Activated CD8-positive, alpha-beta memory T cell treated with anti-CD3 and anti-CD28 coated beads, Interleukin-2, amount 50 U/mL, for 1 hour (primary cell): ENCODE data around the gene ARID3A.

Experiments
- DNase-seq: peaks from one replicate; pipeline ENCODE4 v3.0.0-alpha.2; 2020; ENCODE audit errors: extremely low read depth

The ARID3A gene

DNA sequence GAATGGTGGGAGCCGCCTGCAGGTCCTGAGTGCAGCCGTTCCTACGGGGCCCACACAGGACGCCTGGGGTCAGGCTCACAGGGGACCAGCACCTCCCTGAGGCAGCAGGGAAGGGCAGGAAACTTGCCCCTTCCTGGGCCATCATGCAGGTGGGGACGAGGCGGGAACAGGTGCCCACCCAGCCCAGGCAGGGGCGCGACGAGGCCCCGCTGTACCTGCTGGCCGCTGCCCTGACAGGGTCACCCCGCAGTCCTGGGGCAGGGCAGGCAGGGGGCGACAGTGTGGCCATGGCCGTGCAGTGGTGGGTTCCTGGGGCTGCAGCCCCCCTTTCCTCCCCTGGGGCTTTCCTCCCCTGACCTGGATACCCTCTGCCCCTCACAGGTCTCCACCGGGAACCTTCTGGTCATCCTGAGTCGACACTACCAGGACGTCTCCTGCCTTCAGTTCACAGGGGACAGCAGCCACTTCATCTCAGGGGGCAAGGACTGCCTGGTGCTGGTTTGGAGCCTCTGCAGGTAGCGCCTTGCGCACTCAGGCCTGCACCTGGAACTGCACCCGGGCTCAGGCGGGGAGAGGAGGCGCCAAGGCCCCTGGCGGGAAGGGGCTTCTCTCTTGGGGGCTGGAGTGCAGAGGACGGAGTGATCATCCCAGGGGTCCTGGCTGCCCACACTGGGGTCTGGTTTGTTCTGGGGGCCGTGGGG lies 63.7 kb downstream of the ARID3A start:
- no peak for DNase-seq

DNA sequence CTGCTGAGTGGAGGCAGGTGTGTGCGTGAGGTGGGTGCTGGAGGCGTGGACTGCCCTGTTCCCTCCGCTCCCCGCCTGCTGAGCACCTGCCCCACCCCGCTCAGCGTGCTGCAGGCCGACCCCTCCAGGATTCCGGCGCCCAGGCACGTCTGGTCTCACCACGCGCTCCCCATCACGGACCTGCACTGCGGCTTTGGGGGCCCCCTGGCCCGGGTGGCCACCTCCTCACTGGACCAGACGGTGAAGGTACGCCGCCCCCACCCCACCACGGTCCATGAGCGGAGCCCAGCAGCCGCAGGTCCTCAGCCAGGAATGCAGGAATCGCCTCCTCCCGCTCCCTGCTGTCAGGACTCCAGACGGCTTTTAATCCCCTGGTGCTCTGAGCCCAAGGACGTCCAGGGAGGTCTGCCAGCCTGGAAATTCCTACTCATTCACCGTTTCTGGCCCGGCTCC lies 64.3 kb downstream of the ARID3A start:
- no peak for DNase-seq

DNA sequence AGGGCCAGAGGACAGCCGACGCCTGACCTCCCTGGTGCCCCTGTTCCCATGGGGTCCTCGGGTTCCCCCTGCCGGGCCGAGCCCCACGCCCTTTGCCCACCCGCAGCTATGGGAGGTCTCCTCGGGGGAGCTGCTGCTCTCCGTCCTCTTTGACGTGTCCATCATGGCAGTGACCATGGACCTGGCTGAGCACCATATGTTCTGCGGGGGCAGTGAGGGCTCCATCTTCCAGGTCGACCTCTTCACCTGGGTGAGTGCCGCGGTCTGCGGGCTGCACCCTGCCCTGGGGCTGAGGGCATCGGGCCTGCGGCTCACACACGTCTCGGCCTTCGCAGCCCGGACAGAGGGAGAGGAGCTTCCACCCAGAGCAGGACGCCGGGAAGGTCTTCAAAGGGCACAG lies 64.9 kb downstream of the ARID3A start:
- DNase-seq, result no peak

DNA sequence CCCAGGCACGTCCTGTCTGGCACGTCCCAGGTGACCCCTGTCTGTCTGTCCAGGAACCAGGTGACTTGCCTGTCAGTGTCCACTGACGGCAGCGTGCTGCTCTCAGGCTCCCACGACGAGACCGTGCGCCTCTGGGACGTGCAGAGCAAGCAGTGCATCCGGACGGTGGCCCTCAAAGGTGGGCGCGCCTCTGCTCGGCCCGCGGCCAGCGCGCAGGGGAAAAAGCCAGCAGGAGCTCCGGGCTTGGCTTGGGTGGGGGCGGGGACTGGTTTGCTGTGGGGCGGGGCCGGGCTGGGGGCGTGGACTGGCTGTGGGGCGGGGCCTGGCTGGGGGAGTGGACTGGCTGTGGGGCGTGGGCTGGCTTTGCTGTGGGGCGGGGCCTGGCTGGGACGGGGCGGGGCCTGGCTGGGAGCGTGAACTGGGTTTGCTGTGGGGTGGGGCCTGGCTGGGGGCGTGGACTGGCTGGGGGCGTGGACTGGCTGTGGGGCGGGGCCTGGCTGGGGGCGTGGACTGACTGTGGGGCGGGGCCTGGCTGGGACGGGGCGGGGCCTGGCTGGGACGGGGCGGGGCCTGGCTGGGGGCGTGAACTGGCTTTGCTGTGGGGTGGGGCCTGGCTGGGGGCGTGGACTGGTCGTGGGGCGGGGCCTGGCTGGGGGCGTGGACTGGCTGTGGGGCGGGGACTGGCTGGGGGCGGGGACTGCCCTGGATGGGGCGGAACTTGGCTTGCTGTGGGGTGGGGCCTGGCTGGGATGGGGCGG lies 65.5 kb downstream of the ARID3A start:
- peak; percentile 50 for DNase-seq

DNA sequence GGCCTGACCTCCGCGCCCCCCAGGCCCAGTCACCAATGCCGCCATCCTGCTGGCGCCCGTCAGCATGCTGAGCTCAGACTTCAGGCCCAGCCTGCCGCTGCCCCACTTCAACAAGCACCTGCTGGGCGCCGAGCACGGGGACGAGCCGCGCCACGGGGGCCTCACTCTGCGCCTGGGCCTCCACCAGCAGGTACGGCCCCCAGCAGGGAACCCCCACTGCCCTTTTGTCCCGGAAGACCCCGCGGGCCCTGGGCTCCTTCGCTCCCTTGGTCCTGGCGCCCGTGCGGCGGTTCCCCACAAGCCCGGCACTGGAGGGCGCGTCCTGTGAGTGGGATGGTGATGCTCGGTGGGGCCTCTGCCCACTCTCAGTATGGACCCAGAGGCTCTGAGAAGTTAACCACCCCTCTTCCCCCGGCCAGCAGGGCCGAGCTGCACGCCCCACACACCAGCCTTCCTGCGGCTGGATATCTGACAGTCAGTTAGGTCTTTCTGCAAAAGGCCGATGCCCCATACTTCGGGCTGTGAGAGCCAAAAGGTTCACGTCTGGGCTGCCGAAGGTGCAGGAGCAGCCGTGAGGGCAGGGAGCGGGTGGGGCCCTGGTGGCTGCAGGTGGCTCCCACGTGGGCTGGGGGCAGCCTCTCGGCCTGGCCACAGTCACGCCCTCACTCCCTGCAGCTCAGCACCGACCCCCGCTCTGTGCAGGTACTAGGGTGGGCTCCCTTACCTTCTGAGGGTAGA lies 66.3 kb downstream of the ARID3A start:
- no peak for DNase-seq

DNA sequence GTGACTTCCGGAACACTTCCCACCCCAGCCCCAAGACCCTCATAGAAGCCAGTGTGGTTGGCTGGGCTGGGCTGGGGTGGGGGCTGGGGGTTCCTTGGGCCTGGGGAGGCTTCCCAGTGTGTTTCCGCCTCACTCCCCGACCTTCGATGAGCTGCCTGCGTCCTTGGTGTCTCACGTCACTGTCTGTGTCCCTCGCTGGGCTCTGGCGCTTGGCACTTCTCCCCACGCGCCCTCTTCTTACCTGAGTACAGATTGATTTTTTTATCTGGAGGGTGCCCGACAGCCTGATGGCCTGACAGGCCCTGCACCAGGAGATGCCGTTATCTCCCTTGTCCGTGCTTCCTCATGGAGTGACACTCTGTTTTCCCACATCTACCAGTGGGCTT lies 66.8 kb downstream of the ARID3A start:
- no peak for DNase-seq

DNA sequence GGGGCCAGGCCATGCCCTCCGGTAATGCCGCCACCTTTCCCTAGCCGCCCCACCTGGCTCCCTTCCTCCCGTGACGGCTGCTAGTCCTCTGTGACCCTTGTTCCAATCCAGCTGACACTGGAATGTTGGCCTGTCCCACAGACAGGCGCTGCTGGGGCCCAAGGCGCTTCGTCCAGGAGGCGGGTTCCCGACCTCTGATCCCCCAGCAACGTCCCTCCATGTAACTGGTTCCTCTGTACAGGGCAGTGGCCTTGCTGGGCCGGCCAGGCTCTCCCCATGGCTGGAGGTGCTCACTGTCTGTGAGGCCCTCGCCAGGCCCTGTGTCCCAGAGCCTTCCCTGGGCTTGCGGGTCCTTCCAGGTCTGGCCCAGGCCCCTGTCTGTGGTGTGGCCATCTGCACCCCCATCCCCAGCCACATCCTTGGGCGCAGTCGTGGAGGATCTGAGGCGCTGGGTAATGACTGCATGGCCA lies 67.6 kb downstream of the ARID3A start:
- no peak for DNase-seq

DNA sequence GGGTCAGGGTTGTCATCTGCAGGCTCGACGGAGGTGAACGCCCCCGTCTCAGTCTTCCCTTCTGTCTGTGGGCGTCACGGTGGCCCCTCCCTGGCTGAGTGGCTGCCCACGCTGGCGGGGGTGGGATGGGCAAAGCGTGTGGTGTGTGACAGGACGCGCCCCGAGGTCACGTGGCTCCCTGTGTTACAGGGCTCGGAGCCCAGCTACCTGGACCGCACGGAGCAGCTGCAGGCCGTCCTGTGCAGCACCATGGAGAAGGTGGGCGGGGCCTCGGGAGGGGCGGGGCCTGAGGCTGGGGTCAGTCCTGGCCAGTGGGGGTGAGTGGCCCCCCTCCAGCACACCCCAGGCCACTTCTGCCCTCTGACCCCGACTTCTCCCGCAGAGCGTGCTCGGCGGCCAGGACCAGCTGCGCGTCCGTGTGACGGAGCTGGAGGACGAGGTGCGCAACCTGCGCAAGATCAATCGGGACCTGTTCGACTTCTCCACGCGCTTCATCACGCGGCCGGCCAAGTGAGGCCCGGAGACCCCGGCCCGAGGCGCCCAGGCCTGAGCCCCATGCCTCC lies 68.1 kb downstream of the ARID3A start:
- DNase-seq, result no peak

DNA sequence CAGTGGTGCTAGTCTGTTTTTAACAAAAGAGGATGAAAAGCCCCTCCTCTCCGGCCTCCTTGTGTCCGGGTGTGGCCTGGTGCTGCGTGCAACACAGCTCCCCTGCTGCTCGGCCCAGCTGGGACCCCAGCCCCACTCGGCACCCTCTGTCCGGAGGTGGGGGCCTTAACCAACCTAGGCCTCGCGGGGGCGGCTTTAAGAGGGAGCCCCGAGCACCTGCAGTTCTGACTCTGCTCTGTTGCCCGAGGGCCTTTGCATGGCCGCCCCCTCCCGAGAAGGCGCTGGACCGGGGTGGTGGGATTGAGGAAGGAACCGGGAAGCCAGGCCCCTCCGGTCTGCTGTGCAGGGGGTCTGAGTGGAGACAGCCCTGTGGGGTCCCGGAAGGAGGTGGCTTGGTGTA lies 68.7 kb downstream of the ARID3A start:
- no peak for DNase-seq

DNA sequence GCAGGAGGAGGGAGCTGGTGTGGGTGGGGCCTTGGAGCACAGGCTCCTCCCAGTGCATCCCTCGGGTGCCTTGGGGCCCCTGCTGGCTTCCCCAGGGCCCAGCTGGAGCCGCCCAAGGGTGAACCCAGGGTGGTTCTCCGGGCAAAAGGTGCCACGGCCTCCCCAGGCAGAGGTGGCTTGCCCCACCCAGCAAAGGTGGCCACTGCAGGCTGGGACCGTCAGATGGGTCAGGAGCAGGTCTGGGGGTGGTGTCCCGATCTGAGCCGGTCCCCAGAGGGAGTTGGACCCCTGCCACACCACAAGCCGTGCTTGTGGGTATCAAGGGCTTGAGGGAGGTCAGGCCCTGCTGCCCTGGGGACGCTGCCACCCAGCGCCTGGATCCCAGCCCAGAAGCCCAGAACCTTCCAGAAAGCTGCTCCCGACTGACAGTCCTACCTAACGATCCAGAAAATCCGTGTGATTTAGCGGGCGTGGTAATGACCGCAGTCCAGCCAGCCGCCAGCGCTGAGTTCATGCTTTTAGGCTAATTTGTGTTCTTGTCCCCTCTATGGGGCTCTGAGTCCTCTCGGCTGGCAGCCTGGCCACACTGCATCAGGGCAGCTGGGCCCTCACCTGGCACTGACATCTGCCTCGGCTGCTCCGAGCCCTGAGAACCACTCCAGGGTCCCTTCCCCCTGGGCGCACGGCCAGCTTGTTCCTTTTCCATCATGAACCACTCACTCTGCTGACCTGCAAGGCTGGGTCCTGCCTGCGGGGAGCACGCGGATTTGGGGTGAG lies 69.4 kb downstream of the ARID3A start:
- no peak for DNase-seq

DNA sequence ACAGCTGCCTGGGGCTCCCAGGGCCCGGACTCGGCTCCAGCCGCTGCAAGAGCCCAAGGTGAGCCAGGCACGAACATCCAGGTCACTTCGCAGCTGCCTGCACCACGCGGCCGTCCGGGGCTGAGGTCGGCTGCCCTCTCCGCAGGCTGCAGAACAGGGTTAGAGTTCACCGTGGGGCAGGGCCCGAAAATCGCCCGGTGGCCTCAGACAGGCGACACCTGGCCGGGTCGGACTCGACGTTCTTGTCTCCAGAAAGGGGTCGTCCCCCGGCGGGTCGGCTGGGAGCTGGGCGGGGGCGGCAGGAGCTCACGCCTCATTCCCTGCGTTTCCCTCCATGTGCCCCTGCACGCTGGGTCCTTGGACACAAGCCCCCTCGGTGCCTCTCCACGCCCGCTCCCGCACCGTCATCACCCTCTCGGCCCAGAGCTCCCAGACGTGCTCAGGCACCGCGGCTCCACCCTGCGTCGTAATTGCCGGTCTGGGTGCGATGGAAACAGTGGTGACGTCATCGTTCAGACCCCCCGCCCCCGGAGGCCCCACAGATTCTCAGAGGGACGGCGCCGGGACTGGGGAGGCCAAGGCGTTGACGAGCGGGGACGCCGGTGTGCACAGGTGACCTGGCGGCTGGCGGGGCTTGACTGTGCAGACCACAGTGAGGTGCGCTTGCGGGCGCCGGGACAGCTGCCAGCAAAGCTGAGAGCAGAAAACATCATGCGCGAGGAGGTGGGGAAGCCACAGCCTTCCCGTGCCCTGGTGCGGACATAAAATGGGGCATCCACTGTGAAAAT lies 70.4 kb downstream of the ARID3A start:
- DNase-seq, result peak; percentile 96

DNA sequence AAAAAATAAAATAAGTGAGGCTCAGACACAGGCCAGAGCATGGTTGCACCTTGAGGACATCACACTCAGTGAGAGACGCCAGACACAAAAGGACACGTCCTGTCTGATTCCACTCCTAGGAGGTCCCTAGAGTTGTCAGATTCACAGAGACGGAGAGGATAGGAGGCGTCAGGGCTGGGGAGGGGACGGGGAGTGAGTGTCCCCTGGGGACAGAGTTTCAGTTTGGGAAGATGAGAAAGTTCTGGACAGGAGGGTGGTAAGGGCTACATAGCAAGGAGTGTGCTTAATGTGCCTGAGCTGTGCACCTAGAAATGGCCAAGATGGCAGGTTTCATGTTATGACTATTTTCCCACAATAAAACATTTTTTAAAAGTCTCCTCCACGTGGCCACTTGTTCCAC lies 72.2 kb downstream of the ARID3A start:
- no peak for DNase-seq

DNA sequence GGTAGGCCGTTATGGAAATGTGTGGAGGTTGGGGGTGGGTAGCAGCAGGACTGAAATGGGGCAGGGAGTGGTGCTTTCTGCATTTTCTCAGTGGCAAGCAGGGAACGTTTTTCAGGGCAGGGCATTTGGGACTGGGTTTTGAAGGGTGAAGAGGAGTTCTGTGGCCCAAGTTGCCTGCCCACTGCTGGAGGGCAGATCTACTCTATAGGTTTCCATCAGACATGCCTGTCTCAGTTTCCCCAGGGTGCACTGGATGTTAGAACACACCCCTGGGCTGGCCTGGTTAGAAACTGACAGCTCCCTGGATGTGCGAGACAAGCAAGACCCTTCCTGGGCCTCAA lies 73.5 kb downstream of the ARID3A start:
- DNase-seq, result no peak

DNA sequence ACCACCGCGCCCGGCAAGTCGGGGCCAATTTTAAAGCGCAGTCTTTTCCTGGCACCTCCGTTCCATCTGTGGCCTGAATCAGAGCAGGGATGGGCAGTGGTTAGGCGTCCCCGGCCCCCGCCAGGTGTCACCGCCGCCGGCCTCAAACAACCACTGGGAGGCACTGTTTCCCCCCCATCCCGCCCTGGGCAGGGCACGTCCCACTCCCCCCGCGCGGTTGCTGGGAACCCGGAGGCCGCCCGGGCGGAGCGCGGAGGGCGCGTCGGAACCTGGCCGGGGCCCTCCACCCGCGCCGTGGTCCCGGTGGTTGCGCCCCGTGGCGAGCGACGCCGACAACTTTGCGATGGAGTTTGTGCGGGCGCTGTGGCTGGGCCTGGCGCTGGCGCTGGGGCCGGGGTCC lies 74.3 kb downstream of the ARID3A start, which contains the start of gene GRIN3B:
GRIN3B (plus strand) TSS at position 325 of the 400 bp plus-strand sequence; CDS start at position 344, 19 bp downstream.
- DNase-seq, result peak; percentile 45

DNA sequence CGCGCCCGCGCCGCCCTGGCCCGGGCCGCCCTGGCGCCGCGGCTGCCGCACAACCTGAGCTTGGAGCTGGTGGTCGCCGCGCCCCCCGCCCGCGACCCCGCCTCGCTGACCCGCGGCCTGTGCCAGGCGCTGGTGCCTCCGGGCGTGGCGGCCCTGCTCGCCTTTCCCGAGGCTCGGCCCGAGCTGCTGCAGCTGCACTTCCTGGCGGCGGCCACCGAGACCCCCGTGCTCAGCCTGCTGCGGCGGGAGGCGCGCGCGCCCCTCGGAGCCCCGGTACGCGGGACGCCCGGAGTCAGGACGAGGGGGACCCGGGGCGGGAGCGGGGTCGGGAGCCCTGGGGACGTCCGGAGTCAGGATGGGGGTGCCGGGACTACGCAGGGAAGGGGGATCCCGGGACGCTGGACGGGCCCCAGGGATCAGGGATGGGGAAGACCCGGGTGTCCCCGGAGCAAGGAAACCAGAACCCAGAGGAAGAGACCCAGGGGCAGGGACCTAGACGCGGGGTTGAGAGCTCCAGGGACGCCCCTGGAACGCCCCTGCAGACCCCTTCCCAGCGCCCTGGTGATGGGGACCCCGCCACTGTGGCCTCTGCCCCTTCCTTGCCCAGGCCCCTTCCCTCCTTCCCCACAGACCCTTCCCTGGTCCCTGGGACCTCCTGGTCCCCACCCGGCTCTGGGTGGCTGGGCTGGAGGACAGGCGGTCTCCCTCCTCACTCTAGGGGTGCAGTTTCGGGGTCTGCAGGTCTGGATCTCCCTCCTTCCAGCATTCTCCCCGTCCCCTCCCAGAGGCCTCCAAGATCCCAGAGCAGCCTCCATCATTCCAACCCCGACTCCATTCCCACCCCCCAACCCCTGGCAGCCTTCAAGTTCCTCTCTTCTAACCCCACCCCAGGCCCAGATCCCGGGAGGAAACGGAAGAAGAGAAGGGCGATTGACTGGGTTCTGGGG lies 75.0 kb downstream of the ARID3A start:
- DNase-seq, result no peak

DNA sequence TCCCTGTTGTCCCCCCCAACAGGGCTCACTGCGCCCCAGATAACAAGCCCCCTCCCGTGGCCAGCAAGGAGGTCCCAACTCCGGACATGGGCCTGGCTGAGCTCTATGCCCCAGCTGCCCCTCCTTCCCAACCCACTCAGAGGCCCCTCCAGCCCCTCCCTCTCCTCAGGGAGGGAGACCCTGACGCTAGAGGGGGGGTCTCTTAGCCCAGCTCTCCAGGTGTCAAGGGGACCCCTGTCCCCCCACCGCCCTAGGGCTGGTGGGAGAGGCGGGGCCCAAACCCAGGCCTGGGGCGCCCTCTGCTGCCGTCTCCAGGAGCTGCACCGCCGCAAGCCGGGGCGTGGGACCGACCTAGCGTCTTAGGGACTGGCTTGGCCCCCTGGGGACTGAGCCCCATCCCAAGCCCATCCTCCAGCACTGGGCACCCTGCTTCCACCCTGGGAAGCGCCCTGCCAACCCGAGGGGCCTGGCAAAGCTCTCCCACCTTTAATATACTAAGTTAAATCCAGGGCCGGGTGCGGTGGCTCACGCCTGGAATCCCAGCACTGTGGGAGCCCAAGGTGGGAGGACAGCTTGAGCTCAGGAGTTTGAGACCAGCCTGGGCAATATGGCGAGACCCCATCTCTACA lies 75.8 kb downstream of the ARID3A start:
- DNase-seq, result no peak

DNA sequence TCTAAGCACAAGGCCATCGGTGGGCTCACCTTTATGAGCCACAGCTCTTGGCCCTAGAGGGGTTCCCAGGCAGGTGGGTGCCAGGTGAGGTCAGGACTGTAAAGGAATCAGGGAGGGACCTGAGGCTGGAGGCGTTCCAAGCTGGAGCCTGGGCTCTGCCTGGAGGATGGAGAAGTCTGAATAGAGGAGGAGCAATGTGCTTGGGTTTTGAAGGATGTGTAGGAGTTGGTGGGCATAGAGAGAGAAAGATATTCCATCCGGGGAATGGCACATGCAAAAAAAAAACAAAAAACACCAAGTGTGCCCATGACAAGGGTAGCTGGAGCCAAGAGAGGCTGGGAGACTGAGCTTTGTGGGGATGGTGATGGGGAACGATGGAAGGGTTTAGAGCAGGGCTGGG lies 76.8 kb downstream of the ARID3A start:
- DNase-seq, result no peak

DNA sequence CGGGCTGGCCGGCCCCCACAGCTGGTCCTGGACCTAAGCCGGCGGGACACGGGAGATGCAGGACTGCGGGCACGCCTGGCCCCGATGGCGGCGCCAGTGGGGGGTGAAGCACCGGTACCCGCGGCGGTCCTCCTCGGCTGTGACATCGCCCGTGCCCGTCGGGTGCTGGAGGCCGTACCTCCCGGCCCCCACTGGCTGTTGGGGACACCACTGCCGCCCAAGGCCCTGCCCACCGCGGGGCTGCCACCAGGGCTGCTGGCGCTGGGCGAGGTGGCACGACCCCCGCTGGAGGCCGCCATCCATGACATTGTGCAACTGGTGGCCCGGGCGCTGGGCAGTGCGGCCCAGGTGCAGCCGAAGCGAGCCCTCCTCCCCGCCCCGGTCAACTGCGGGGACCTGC lies 77.4 kb downstream of the ARID3A start:
- DNase-seq, result no peak

DNA sequence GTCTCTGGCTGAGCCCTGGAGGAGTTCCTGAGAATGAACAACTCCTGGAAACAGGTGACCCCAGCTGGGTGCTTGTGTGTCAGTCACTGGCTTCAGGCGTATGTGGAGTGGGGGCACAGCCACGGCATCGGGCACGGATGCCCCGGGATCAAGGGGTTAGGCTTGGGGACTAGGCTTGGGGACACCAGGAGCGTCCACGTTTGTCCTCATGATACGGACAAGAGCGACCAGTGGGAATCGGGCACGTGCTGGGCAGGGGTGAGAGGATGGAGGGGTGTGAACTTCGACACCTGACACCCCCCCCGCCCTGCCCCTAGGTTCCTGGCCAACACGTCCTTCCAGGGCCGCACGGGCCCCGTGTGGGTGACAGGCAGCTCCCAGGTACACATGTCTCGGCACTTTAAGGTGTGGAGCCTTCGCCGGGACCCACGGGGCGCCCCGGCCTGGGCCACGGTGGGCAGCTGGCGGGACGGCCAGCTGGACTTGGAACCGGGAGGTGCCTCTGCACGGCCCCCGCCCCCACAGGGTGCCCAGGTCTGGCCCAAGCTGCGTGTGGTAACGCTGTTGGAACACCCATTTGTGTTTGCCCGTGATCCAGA lies 78.5 kb downstream of the ARID3A start:
- no peak for DNase-seq
